GM23248 (cell line): ENCODE results near the gene ITM2C.

ENCODE experiments used
- EZH2 ChIP-seq: fragments of 200-600 bp; sonication (generic); IDR thresholded peaks from 2 replicates; pipeline ENCODE4 v1.6.1; 2018; ENCODE audit warnings: antibody characterized with exemption, mild to moderate bottlenecking; ENCODE audit not compliant: insufficient read depth, poor library complexity, severe bottlenecking
- EZH2phosphoT487 ChIP-seq: fragments of 200-600 bp; sonication (generic); IDR thresholded peaks from 2 replicates; pipeline ENCODE4 v1.6.1; 2018; ENCODE audit warnings: antibody characterized with exemption, moderate library complexity, mild to moderate bottlenecking, low read depth; ENCODE audit not compliant: insufficient read depth

GRCh38 chr2:230842473-230842872, 22.3 kb upstream of the ITM2C start:
- no peak for TF ChIP-seq EZH2
- no peak for TF ChIP-seq EZH2phosphoT487
